Neural cell (in vitro differentiated cells): ENCODE data around the gene RPL27. TPM values are rescaled to one million over a fixed set of nuclear protein-coding genes. Genes with fewer than 3 reads are reported as not detected.
"Not testable (repeated sequence)": the region's sequence is repeated elsewhere in the genome, so short reads cannot be mapped to it uniquely, and the experiment has no call there.

ENCODE experiments used
- H2AFZ ChIP-seq: fragments of 200-600, 300-800 bp; sonication (generic), shearing (Covaris generic); 2 replicates; pipeline ENCODE4 v1.6.0; 2014; ENCODE audit warnings: low read depth, mild to moderate bottlenecking, antibody characterized with exemption, low read length, moderate library complexity
- H3F3A ChIP-seq: fragments of 200-600 bp; shearing (Covaris generic); 2 replicates; pipeline ENCODE4 v1.6.1; 2016; ENCODE audit warnings: mild to moderate bottlenecking, moderate library complexity, mixed read lengths, antibody characterized with exemption, low read length; ENCODE audit not compliant: insufficient read depth, poor library complexity, severe bottlenecking
- H3K27ac ChIP-seq: fragments of 200-600, 300-800 bp; sonication (generic), shearing (Covaris generic); 2 replicates; pipeline ENCODE4 v1.5.1; 2014; ENCODE audit warnings: mild to moderate bottlenecking, low read length, moderate library complexity
- H3K27me3 ChIP-seq: fragments of 300-800, 200-600 bp; sonication (generic), shearing (Covaris generic); 2 replicates; pipeline ENCODE4 v1.6.0; 2014; ENCODE audit warnings: mild to moderate bottlenecking, low read depth, low read length, moderate library complexity; ENCODE audit not compliant: insufficient read depth
- H3K36me3 ChIP-seq: fragments of 300-800, 200-600 bp; sonication (generic), shearing (Covaris generic); 2 replicates; pipeline ENCODE4 v1.5.1; 2014; ENCODE audit warnings: mild to moderate bottlenecking, antibody characterized with exemption, low read length, moderate library complexity; ENCODE audit not compliant: insufficient read depth
- H3K4me2 ChIP-seq: fragments of 300-800, 200-600 bp; sonication (generic), shearing (Covaris generic); 2 replicates; pipeline ENCODE4 v1.6.0; 2014; ENCODE audit warnings: mild to moderate bottlenecking, low read length
- H3K4me3 ChIP-seq: fragments of 300-800, 200-600 bp; sonication (generic), shearing (Covaris generic); 2 replicates; pipeline ENCODE4 v1.5.1; 2014; ENCODE audit warnings: mild to moderate bottlenecking, low read length, moderate library complexity
- H3K79me2 ChIP-seq: fragments of 200-600 bp; shearing (Covaris generic); replicated peaks from 2 replicates; pipeline ENCODE4 v1.6.0; 2014; ENCODE audit warnings: mild to moderate bottlenecking, low read length, moderate library complexity; ENCODE audit not compliant: insufficient read depth
- H3K9ac ChIP-seq: fragments of 300-800, 200-600 bp; sonication (generic), shearing (Covaris generic); 2 replicates; pipeline ENCODE4 v1.6.1; 2016; ENCODE audit warnings: mild to moderate bottlenecking, low read length, mixed read lengths
- H3K9me2 ChIP-seq: fragments of 200-600 bp; shearing (Covaris generic); 2 replicates; pipeline ENCODE4 v1.6.1; 2016; ENCODE audit warnings: mild to moderate bottlenecking, low read length, mixed read lengths; ENCODE audit not compliant: insufficient read depth
- H3K9me3 ChIP-seq: fragments of 200-600, 300-800 bp; sonication (generic), shearing (Covaris generic); 2 replicates; pipeline ENCODE4 v1.6.1; 2016; ENCODE audit warnings: mild to moderate bottlenecking, mixed run types, low read length, moderate library complexity, mixed read lengths
- H4K20me1 ChIP-seq: fragments of 200-600 bp; shearing (Covaris generic); 2 replicates; pipeline ENCODE4 v1.6.1; 2016; ENCODE audit warnings: mild to moderate bottlenecking, mixed run types; ENCODE audit not compliant: insufficient read depth
- CTCF ChIP-seq: fragments of 450-650 bp; IDR thresholded peaks from 2 replicates; pipeline ENCODE4 v1.5.1; 2014; ENCODE audit warnings: antibody characterized with exemption, mild to moderate bottlenecking, moderate library complexity; ENCODE audit not compliant: poor library complexity, severe bottlenecking
- EP300 ChIP-seq: fragments of 450-650 bp; conservative IDR thresholded peaks from 2 replicates; pipeline ENCODE4 v1.6.1; 2014; ENCODE audit warnings: antibody characterized with exemption, mild to moderate bottlenecking, moderate library complexity; ENCODE audit not compliant: poor library complexity, severe bottlenecking
- EZH2 ChIP-seq: fragments of 200-600, 300-800 bp; shearing (Covaris generic), sonication (generic); IDR thresholded peaks from 2 replicates; pipeline ENCODE4 v1.6.1; 2014; ENCODE audit warnings: antibody characterized with exemption, low read length, borderline replicate concordance, mild to moderate bottlenecking; ENCODE audit not compliant: insufficient read depth, poor library complexity, severe bottlenecking
- MXI1 ChIP-seq: fragments of 450-650 bp; conservative IDR thresholded peaks from 2 replicates; pipeline ENCODE4 v1.6.1; 2014; ENCODE audit warnings: antibody characterized with exemption, mild to moderate bottlenecking; ENCODE audit not compliant: poor library complexity, severe bottlenecking
- POLR2AphosphoS5 ChIP-seq: IDR thresholded peaks from 2 replicates; pipeline ENCODE4 v1.6.1; 2012
- RAD21 ChIP-seq: fragments of 450-650 bp; conservative IDR thresholded peaks from 2 replicates; pipeline ENCODE4 v1.6.1; 2014; ENCODE audit warnings: antibody characterized with exemption, mild to moderate bottlenecking, moderate library complexity
- REST ChIP-seq: IDR thresholded peaks from 2 replicates; pipeline ENCODE4 v1.6.1; 2012; ENCODE audit warnings: borderline replicate concordance
- SMC3 ChIP-seq: fragments of 450-650 bp; conservative IDR thresholded peaks from 2 replicates; pipeline ENCODE4 v1.6.1; 2014; ENCODE audit warnings: antibody characterized with exemption, mild to moderate bottlenecking, moderate library complexity; ENCODE audit not compliant: poor library complexity
- TAF1 ChIP-seq: IDR thresholded peaks from 2 replicates; pipeline ENCODE4 v1.6.1; 2012; ENCODE audit warnings: low read depth
- polyA plus RNA-seq: library from polyadenylated mRNA; depleted of rRNA; stranded (reverse); fragments of >200 nt; gene quantifications from 2 replicates; pipeline ENCODE4 v1.2.3, GENCODE V29; 2014

RPL27 gene
- polyA plus RNA-seq, 1 donor from 2014 or later, result 1,167 TPM

- Histone ChIP-seq H3K9ac (peak overlapping the region; percentile 88), H3K4me2 (peak overlapping the region; percentile 83), H3K9me2 (no peaks in the 10 kb centered on the region), H3K79me2 (peaks cover 15% of the 10 kb centered on the region), H4K20me1 (no peaks in the 10 kb centered on the region), H3F3A (no peaks in the 10 kb centered on the region), H2AFZ (no peak overlapping the region), H3K27ac (peak overlapping the region; percentile 84), H3K36me3 (no peaks in the 10 kb centered on the region), H3K9me3 (no peaks in the 10 kb centered on the region), H3K27me3 (no peaks in the 10 kb centered on the region), H3K4me3 (peak overlapping the region; percentile 81)
- no peak for TF ChIP-seq RAD21
- no peak for TF ChIP-seq SMC3
Measured at GRCh38 chr17:42999003-42999525, 845 bp downstream of the RPL27 start.

- not testable (repeated sequence) for H4K20me1 ChIP-seq, H3K9me2 ChIP-seq, H3K9me3 ChIP-seq, H3K27ac ChIP-seq, H3F3A ChIP-seq, H2AFZ ChIP-seq, H3K4me2 ChIP-seq, H3K36me3 ChIP-seq, H3K9ac ChIP-seq, H3K4me3 ChIP-seq, H3K27me3 ChIP-seq
- H3K79me2 ChIP-seq, result peaks cover 15% of the 10 kb centered on the region
Measured at GRCh38 chr17:43000894-43001293, 2.7 kb downstream of the RPL27 start.

GRCh38 chr17:43003542-43004172 lies 5.4 kb downstream of the RPL27 start:
- Histone ChIP-seq H3K4me3 (no peak overlapping the region), H3F3A (no peaks in the 10 kb centered on the region), H2AFZ (no peak overlapping the region), H3K9ac (no peak overlapping the region), H4K20me1 (no peaks in the 10 kb centered on the region), H3K4me2 (no peak overlapping the region), H3K27ac (no peak overlapping the region), H3K36me3 (no peaks in the 10 kb centered on the region), H3K79me2 (peaks cover 14% of the 10 kb centered on the region), H3K9me3 (no peaks in the 10 kb centered on the region), H3K27me3 (no peaks in the 10 kb centered on the region), H3K9me2 (no peaks in the 10 kb centered on the region)
- no peak for TF ChIP-seq EZH2

- Histone ChIP-seq H3K9me2 (no peaks in the 10 kb centered on the region), H3K4me3 (no peak within 1 kb of the TSS)
Measured at GRCh38 chr17:43006639-43007551, 8.7 kb downstream of the RPL27 start, which contains the start of gene IFI35. Gene IFI35 (plus strand): TSS chr17:43006784. CDS start chr17:43006948, 164 bp downstream.

More at GRCh38 chr17:43006639-43007551, 8.7 kb downstream of the RPL27 start, which contains the start of gene IFI35:
- no peak within 1 kb of the TSS for H3K9ac ChIP-seq
- H3K27me3 ChIP-seq, result no peaks in the 10 kb centered on the region
- H3K79me2 ChIP-seq, result no peaks in the 10 kb centered on the region
- H2AFZ ChIP-seq, result no peak within 1 kb of the TSS
- no peak within 1 kb of the TSS for H3K4me2 ChIP-seq
- H3K36me3 ChIP-seq, result no peaks in the 10 kb centered on the region
- TF ChIP-seq POLR2AphosphoS5 (no peak), EP300 (no peak), CTCF (no peak), RAD21 (no peak), MXI1 (no peak), TAF1 (no peak), EZH2 (no peak), SMC3 (no peak), REST (no peak)
- no peaks in the 10 kb centered on the region for H3K9me3 ChIP-seq
- H4K20me1 ChIP-seq, result no peaks in the 10 kb centered on the region
- H3K27ac ChIP-seq, result no peak within 1 kb of the TSS
- H3F3A ChIP-seq, result no peaks in the 10 kb centered on the region
